Measurements from ENCODE around the gene SKOR1. TPM values are rescaled to one million over a fixed set of nuclear protein-coding genes. Genes with fewer than 3 reads are reported as not detected.

Gene SKOR1
- total RNA-seq, 2 donors from 2014 or later = 0.78 to 3.5 TPM

DNA sequence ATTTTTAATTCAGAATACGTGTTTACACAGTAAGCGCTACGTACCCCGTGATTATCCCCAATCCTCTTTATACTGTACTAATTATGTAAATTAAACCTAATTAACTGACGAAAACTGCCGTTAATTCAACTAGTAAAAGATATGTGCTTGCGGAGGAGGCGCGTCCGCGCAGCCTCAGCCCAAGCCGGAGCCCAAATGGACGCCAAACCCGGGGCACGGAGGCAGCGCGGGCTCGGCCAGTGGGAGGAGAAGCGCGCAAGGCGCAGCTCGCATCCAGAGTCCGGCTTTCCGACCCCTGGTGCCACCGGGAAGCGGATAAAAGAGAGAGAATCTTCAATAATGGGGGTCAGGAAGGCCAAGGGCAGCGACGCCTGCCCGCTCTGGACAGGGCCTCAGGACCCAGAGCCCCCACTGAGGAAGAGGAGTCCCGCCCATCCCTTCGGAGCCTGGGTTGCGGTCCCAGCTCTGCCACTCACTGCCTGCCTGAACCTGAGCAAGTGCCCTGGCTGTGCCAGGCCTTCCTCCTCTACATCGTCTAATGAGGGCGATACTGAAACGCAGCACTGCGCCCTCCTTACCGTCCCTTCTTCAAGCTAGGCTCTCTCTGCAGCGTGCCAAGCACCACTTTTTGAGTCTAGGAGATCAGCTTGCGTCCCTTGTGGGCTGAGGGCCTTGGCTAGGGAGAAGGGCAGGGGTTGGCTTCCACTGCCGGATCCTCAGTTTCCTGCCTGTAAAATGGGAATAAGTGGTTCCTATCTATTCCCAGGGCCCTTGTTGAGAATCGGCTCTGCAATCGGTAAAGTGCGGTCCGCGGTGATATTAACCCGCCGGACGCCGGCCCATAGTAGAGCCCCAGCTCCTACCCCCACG lies 5.0 kb upstream of the SKOR1 start:
- Histone ChIP-seq H3K27ac (no peak overlapping the region), H3K4me3 (no peak overlapping the region), H3K9me3 (no peaks in the 10 kb centered on the region), H3K36me3 (no peaks in the 10 kb centered on the region), H3K27me3 (replicated peaks; ENCODE audit: insufficient read depth) (peaks cover 44% of the 10 kb centered on the region), H3K4me1 (ENCODE audit: control insufficient read depth in 1 of 2, low read depth in 2 of 2) (peaks cover under 1 to 18% of the 10 kb centered on the region in 2 donors)
- no peak for DNase-seq (ENCODE audit: low spot score)
- TF ChIP-seq, protein P1, sequence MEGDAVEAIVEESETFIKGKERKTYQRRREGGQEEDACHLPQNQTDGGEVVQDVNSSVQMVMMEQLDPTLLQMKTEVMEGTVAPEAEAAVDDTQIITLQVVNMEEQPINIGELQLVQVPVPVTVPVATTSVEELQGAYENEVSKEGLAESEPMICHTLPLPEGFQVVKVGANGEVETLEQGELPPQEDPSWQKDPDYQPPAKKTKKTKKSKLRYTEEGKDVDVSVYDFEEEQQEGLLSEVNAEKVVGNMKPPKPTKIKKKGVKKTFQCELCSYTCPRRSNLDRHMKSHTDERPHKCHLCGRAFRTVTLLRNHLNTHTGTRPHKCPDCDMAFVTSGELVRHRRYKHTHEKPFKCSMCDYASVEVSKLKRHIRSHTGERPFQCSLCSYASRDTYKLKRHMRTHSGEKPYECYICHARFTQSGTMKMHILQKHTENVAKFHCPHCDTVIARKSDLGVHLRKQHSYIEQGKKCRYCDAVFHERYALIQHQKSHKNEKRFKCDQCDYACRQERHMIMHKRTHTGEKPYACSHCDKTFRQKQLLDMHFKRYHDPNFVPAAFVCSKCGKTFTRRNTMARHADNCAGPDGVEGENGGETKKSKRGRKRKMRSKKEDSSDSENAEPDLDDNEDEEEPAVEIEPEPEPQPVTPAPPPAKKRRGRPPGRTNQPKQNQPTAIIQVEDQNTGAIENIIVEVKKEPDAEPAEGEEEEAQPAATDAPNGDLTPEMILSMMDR (IDR thresholded peaks at IDR 0.05) = no peak
- ATAC-seq (ENCODE audit: insufficient number of reproducible peaks, low FRiP score, low read depth) = no peak

DNA sequence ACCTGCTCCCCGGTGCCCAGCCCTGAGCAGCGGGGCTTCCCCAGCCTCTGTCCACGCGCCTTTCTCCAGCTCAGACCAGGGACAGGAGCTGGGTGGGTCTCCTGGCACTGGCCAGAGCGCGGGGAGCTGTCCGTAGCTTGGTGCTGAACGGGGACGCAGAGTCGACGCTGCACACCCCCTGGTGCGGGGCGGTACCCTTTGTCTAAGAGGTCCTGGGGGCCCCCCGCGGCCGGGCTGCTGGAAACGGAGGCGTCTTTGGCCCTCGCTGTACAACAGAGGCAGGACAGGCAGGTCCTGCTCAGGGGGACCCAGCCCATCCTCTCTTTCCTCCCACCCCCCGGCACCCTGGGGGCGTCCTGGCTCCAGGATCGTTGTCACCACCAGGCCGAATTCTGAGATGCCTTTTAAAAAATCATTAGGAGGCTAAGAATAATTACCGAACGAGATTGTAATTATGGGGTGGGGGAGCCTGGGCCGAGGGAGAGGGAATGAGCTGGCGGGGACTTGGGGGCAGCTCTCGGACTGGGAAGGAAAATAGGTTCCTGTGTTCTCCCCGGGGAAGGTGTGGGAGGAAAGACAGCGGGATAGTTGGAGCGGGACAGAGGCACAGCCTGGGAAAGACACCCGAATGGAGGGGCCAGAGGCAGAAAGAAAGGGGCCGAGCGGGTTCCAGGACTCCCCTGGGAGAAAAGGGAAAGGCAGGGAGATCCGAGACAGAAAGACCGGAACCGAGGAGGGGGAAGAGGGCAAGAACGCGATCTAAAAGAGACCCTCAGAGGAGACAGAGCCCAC lies 4.1 kb upstream of the SKOR1 start:
- DNase-seq (ENCODE audit: low spot score) (no peak), ATAC-seq (ENCODE audit: insufficient number of reproducible peaks, low FRiP score, low read depth) (no peak)
- H3K4me1 ChIP-seq (ENCODE audit: control insufficient read depth in 1 of 2, low read depth in 2 of 2) = peaks cover 8 to 26% of the 10 kb centered on the region in 2 donors
- TF ChIP-seq, protein P1 (IDR thresholded peaks at IDR 0.05) = no peak
- no peaks in the 10 kb centered on the region for H3K9me3 ChIP-seq
- H3K36me3 ChIP-seq = no peaks in the 10 kb centered on the region
- H3K27me3 ChIP-seq (replicated peaks; ENCODE audit: insufficient read depth) = peaks cover 52% of the 10 kb centered on the region
- H3K4me3 ChIP-seq = no peak overlapping the region
- no peak overlapping the region for H3K27ac ChIP-seq

DNA sequence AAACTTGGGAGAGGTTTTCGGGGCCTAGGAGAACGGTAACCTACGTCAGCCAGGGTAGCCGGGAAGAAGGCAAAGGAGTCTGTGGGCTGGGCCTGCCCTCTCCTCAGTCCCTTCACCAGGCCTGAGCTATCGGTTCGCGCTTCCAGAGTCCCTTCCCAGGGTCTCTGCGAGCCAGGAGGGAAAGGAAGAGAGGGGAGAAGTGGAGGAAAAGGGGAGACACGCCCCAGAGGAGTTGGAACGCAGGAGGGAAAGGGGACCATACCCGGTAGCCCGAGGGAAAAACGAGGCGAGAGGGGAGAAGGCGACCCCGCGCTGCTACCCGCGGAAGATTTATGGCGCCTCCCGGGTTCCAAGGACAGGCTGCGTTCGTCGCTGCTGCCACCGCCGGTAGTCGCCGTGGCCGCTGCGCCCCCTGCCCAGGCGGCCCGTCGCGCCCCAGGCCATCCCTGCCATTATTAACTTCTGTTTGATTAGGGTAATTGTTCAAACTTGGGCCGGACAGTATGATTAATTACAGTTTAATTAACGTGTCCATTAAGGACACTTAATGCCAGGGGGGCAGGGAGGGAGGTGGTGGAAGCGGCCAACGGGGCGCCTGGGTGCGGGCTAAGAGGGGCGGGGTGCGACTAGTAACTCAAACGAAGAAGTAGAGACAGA lies 3.4 kb upstream of the SKOR1 start:
- Histone ChIP-seq H3K4me3 (no peak overlapping the region), H3K36me3 (no peaks in the 10 kb centered on the region), H3K27me3 (replicated peaks; ENCODE audit: insufficient read depth) (peaks cover 52% of the 10 kb centered on the region), H3K4me1 (ENCODE audit: control insufficient read depth in 1 of 2, low read depth in 2 of 2) (peaks cover 8 to 30% of the 10 kb centered on the region in 2 donors), H3K9me3 (no peaks in the 10 kb centered on the region), H3K27ac (no peak overlapping the region)
- DNase-seq (ENCODE audit: low spot score) (no peak), ATAC-seq (ENCODE audit: insufficient number of reproducible peaks, low FRiP score, low read depth) (no peak)
- TF ChIP-seq, protein P1 (IDR thresholded peaks at IDR 0.05) = no peak

DNA sequence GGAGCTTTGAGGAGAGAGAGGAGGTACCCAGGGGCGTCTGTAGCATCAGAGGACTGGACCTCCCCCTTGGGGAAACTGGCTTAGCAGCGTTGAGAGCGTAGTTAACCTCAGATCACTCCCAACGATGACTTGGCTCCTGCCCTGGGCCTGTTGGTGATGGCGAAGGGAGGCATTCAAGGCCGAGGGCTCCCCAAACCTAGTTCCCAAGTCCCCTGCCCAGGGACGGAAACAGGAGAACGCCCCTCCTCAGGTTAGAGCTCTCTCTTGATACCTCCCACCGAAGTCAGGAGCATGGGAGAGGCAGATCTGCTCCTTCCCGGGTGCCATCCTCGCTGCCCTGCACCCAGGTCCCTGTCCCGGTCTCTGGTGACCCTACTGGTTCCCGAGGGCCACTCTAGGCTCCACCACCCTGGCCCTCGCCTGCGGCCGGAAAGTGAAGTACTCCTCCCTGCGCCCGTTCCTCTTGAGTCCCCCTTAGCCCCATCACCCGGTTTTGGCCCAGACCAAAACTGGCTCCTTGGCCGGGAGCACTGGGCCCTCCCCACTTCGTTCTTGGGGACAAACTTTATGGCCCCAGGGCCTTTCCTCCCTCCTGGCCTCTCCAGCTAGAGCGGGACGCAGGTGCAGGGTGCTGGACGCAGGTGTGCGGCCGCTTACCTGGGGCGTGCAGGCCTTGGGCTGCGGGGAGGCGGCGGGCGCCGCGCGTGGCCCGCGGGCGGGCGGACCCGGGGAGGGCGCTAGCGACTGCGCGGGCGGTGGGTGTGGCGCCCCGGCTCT lies 2.6 kb upstream of the SKOR1 start:
- peaks cover 52% of the 10 kb centered on the region for H3K27me3 ChIP-seq (replicated peaks; ENCODE audit: insufficient read depth)
- H3K4me1 ChIP-seq (ENCODE audit: control insufficient read depth in 1 of 2, low read depth in 2 of 2) = peaks cover 9 to 37% of the 10 kb centered on the region in 2 donors
- H3K4me3 ChIP-seq = no peak overlapping the region
- TF ChIP-seq, protein P1 (IDR thresholded peaks at IDR 0.05) = no peak
- H3K27ac ChIP-seq = no peak overlapping the region
- no peaks in the 10 kb centered on the region for H3K36me3 ChIP-seq
- H3K9me3 ChIP-seq = no peaks in the 10 kb centered on the region
- ATAC-seq (ENCODE audit: insufficient number of reproducible peaks, low FRiP score, low read depth) (no peak), DNase-seq (ENCODE audit: low spot score) (no peak)

Measured in thoracic aorta (tissue), 2 donors.